Hepatocyte (in vitro differentiated cells): Measurements from ENCODE around the gene NDEL1.

Source experiments
- EZH2 ChIP-seq: fragments of 200-600 bp; sonication (generic); IDR thresholded peaks from 2 replicates; pipeline ENCODE4 v1.6.1; 2016; ENCODE audit warnings: antibody characterized with exemption, mild to moderate bottlenecking, borderline replicate concordance
- EZH2phosphoT487 ChIP-seq: fragments of 200-600 bp; sonication (generic); IDR thresholded peaks from one replicate; pipeline ENCODE4 v1.6.1; 2018; ENCODE audit warnings: antibody characterized with exemption, mild to moderate bottlenecking, low read depth, moderate library complexity; ENCODE audit not compliant: unreplicated experiment, severe bottlenecking
- TF ChIP-seq, protein P1 (sequence below): fragments of 200-600 bp; sonication (generic); IDR thresholded peaks from 2 replicates; pipeline ENCODE4 v1.5.1; 2016; ENCODE audit warnings: antibody characterized with exemption, mild to moderate bottlenecking; ENCODE audit not compliant: poor library complexity

DNA sequence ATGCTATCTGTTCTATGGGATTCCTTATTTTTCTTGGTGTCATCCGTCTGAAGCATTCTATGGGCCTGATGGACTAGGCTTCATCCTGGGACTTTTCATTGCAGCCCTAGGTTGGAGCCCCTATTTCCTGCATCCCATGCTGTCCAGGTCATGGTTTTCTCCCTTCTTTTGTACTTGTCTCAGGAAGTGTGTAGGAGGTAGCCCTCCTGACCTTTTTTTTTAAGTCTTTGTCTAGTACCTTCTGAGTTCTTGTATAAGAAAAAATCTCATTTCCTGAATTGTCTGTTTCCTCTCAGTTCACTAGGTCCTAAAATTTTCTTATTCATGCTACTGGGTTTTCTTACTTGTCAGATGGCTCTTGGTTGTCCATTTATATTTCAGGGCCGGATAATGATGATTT, 6.0 kb downstream of the NDEL1 start:
- no peak for TF ChIP-seq EZH2
- TF ChIP-seq, protein P1, sequence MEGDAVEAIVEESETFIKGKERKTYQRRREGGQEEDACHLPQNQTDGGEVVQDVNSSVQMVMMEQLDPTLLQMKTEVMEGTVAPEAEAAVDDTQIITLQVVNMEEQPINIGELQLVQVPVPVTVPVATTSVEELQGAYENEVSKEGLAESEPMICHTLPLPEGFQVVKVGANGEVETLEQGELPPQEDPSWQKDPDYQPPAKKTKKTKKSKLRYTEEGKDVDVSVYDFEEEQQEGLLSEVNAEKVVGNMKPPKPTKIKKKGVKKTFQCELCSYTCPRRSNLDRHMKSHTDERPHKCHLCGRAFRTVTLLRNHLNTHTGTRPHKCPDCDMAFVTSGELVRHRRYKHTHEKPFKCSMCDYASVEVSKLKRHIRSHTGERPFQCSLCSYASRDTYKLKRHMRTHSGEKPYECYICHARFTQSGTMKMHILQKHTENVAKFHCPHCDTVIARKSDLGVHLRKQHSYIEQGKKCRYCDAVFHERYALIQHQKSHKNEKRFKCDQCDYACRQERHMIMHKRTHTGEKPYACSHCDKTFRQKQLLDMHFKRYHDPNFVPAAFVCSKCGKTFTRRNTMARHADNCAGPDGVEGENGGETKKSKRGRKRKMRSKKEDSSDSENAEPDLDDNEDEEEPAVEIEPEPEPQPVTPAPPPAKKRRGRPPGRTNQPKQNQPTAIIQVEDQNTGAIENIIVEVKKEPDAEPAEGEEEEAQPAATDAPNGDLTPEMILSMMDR = no peak
- TF ChIP-seq EZH2phosphoT487 = no peak
